GM19193 (cell line): ENCODE data around the gene PHEX.

Experiments used
- POLR2A ChIP-seq: IDR thresholded peaks from 4 replicates; pipeline ENCODE4 v1.6.1; 2011; ENCODE audit not compliant: insufficient read depth, insufficient read length; ENCODE audit errors: extremely low read depth

PHEX gene

GRCh38 chrX:22063284-22063683 is 31.2 kb downstream of the PHEX start:
- TF ChIP-seq POLR2A, result peak; percentile 21

GRCh38 chrX:22069586-22069985 is 37.5 kb downstream of the PHEX start:
- TF ChIP-seq POLR2A, result no peak

- no peak for TF ChIP-seq POLR2A
Observed at GRCh38 chrX:22073928-22074327, 41.8 kb downstream of the PHEX start.

- no peak for TF ChIP-seq POLR2A
Observed at GRCh38 chrX:22078117-22078516, 46.0 kb downstream of the PHEX start.

GRCh38 chrX:22081475-22082092 is 49.5 kb downstream of the PHEX start:
- no peak for TF ChIP-seq POLR2A

- no peak for TF ChIP-seq POLR2A
Observed at GRCh38 chrX:22086003-22086402, 53.9 kb downstream of the PHEX start.

- no peak for TF ChIP-seq POLR2A
Observed at GRCh38 chrX:22087011-22087557, 55.0 kb downstream of the PHEX start.

- TF ChIP-seq POLR2A, result no peak
Observed at GRCh38 chrX:22088326-22088725, 56.2 kb downstream of the PHEX start.

GRCh38 chrX:22090181-22090580 is 58.1 kb downstream of the PHEX start:
- TF ChIP-seq POLR2A, result no peak

- no peak for TF ChIP-seq POLR2A
Observed at GRCh38 chrX:22093550-22093949, 61.4 kb downstream of the PHEX start.

GRCh38 chrX:22095286-22095685 is 63.2 kb downstream of the PHEX start:
- no peak for TF ChIP-seq POLR2A

- no peak for TF ChIP-seq POLR2A
Observed at GRCh38 chrX:22095856-22096255, 63.7 kb downstream of the PHEX start.

- TF ChIP-seq POLR2A, result no peak
Observed at GRCh38 chrX:22097012-22097694, 65.0 kb downstream of the PHEX start.

GRCh38 chrX:22105231-22105630 is 73.1 kb downstream of the PHEX start:
- TF ChIP-seq POLR2A, result no peak

GRCh38 chrX:22105971-22106370 is 73.8 kb downstream of the PHEX start:
- TF ChIP-seq POLR2A, result no peak

- TF ChIP-seq POLR2A, result no peak
Observed at GRCh38 chrX:22109442-22109841, 77.3 kb downstream of the PHEX start.
